Measurements from ENCODE around the gene VARS1.

The VARS1 gene

GRCh38 chr6:31752739-31753319 is 42.7 kb downstream of the VARS1 start:
- FAIRE-seq = no peak
- DNase-seq (ENCODE audit: extremely low spot score, insufficient read length, low read depth) = no peak

- FAIRE-seq (no peak), DNase-seq (ENCODE audit: extremely low spot score, insufficient read length, low read depth) (no peak)
These were observed 45.0 kb downstream of the VARS1 start for GRCh38 chr6:31750411-31751022.

GRCh38 chr6:31749301-31750036 is 46.1 kb downstream of the VARS1 start:
- FAIRE-seq (no peak), DNase-seq (ENCODE audit: extremely low spot score, insufficient read length, low read depth) (no peak)
